HG03097 (cell line): ENCODE results near the gene DRAM1.

Experiments used
- ATAC-seq: cut with Tn5 transposase; IDR thresholded peaks from one replicate; pipeline ENCODE4 v1.9.1; 2021; ENCODE audit not compliant: unreplicated experiment, low FRiP score

The DRAM1 gene

DNA sequence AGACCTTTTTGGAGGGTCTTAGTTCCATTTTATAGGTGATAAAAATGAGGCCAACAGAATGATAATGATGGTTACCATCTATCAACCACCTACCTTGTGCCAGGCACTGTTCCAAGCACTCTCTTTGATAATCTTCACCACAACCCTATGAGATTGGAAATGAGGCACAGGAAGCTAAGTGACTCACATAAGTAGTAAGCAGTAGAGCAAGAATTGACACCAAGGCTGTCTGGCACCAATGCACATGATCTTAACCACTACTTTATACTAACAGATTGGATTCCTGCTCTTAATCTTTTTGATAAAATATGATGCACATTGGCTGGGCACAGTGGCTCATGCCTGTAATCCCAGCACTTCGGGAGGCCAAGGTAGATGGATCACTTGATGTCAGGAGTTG lies 91.4 kb downstream of the DRAM1 start:
- no peak for ATAC-seq
